GM21737 (cell line): ENCODE measurements around the gene TIMM44.
A peak's percentile ranks its signal among the peaks of the same experiment; 100 is the strongest.
"Not testable (repeated sequence)": the region's sequence is repeated elsewhere in the genome, so short reads cannot be mapped to it uniquely, and the experiment has no call there.

Source experiments
- ATAC-seq: cut with Tn5 transposase; IDR thresholded peaks from one replicate; pipeline ENCODE4 v1.9.1; 2021; ENCODE audit warnings: mild to moderate bottlenecking, moderate library complexity; ENCODE audit not compliant: unreplicated experiment

The TIMM44 gene

DNA sequence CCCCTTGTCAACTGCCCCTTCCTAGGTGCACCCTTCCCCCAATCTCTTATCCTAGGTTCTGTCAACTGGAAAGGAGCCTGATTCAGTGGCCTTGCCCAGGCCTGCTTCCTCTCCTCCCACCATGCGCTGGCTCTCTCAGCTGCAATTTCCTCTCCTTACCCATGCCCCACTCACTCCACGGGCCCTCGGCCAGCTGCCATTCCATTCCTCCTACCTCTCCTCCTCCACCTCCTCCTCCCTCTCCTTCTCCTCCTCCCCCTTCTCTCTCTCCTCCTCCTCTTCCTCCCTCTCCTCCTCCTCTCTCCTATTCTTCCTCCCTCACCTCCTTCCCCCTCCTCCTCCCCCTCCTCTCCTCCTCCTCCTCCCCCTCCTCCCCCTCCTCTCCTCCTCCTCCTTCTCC, 9.6 kb upstream of the TIMM44 start:
- no peak for ATAC-seq

DNA sequence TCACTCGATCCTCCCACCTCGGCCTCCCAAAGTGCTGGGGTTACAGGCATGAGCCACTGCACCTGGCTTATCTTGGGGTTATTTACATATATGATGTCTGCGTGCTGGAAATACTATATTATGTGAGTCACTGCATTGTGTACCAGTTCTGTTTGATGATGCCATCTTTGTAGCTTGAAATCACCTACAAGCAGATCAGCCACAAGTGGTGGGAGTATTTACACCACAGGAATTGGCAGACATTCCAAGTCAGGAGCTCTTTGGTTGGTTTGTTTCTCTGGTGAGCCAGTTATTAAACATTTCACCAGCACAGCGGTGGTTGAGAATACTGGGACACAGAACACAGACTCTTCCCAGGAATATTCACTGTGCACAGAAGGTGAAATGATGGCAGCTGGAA, 4.5 kb upstream of the TIMM44 start:
- no peak for ATAC-seq

DNA sequence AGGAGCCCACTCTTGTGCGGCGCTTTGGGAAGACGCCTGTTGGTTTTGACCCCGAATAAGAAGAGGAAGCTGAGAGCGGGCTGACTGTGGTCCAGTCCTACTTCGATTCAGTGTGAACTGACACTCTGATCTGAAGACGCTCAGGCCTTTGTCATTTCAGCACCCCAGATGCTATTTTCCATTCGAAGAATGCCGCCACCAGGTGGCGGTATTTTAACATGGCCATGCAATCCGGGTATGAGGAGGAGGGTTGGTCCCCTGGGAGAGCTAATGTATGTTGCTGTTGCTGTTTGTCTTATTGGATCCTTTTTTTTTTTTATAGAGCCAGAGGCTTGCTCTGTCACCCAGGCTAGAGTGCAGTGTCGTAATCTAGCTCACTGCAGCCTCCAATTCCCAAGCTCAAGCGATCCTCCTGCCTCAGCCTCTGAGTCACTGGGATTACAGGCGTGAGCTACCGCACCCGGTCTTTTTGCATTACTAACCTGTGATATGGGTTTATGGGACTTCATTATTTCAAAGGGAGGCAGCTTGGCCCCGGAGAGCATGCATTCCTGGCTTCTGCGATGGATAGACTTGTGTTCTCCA, 803 bp upstream of the TIMM44 start:
- peak; percentile 32 for ATAC-seq

DNA sequence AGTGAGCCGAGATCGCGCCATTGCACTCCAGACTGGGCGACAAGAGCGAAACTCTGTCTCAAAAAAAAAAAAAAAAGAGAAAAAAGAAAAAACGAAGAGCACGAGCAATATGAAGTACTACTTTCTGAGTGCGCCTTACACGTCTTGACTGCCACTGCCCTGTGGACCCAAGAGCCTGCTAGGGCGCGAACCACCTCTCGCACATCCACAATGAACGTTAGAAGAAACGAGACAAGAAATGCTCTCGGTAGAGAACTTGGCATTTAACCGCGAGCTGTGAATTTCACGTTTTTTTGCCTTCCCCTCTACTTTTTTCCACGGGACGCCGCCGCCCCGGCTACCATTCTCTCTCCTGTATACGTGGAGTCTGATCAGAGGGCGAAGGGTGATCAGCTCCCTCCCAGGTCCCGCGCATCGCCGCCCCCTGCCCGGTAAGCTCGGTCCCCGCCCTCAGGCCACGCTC, 454 bp downstream of the TIMM44 start:
- ATAC-seq: no peak

DNA sequence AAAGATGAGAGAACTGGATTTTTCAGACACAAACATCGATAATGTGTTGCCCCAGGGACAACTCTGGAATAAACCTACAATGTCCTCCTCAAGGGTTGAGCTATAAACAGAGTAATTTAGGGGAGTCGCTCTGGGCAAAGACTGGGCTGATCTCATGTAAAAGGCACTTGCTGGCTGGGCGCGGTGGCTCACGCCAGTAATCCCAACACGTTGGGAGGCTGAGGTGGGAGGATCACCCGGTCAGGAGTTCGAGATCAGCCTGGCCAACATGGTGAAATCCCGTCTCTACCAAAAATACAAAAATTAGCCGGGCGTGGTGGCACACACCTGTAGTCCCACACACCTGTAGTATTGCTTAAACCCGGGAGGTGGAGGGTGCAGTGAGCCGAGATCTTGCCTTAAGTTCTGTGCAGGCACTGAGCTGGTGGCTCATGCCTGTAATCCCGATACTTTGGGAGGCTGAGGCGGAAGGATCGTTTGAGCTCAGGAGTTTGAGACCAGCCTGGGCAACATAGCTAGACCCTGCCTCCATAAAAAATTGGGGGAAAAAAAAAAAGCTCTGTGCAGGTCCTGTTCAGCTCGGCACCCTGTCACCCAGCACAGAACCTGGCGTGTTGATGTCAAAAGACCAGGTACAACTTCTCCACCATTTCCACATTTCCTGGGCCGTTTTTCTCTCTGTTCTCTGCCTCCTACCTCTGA, 1.4 kb downstream of the TIMM44 start:
- no peak for ATAC-seq

DNA sequence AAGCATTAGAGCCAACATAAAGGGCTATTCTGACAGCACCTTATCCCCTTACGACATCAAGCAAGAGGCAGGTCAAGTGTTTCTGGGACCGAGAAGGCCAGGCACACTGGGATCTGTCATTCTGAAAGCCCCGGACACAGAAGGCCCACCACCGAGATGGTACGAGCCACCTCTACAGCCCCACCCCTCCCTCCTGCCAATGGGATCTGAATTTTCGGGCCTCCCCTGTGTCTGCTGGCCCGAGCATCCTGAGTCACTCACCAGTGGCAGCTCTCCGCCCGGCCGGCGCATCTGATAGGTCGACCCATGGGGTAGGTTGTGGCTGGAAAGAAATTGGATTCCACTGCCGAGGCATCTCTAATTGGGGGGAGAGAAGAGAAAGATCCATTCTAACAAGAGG, 2.6 kb downstream of the TIMM44 start:
- no peak for ATAC-seq

DNA sequence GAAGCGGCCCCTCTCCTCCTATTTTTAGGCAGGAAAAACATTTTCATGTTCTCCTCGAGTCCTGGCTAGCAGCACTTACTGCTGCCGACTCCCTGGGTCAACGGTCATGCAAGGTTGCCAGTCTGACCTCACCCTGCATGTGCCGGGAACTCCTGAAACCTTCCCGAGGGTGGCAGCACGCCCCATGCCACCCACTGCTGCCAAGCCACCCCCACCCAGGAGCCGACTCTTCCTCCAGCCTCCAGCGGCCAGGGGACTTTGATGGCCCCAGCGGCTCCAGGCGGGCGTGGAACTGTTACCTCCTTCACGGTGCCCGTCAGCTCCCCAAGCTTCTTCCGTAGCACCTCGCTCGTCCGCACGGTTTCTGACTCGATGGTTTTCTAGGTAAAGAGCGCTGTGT, 8.7 kb downstream of the TIMM44 start:
- no peak for ATAC-seq

DNA sequence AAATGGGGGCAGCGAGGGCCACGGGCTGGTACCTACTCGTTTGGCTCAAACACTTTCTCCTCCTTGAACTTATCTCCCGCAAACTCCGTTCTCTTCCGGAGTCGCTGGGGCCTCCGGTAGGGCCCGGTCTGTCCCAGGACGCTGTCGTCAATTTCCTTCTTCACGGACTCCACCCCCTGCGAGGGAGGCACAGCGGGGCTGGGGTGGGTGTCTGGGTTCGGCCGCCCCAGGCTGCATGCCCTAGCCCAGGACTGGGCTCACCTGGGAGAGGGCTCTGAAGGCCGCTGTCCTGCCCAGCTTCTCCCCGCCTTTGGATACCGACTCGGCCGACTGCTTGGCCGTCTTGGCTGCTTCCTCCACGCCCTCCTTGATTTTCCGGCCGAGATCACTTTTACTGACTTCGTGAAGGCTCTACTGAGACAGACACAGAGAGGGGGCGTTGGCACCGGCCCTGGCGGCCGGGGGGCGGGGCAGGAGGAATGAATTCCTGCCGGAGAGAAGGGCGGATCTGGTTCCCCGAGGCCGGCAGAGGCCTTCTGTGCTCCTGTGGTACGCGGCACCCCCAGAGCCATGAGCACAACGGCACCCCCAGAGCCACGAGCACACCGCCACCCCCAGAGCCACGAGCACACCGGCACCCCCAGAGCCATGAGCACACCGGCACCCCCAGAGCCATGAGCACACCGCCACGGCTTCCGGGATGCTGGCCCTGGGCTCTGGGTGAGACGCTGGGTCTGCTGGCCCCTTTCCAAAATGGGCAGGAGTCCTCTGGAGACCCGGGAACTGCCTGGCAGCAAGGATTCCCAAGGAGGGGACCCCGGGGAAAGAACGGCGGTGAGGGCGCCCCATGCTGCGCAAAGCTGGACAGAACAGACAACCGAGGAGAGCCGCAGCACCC, 9.4 kb downstream of the TIMM44 start:
- ATAC-seq: no peak

DNA sequence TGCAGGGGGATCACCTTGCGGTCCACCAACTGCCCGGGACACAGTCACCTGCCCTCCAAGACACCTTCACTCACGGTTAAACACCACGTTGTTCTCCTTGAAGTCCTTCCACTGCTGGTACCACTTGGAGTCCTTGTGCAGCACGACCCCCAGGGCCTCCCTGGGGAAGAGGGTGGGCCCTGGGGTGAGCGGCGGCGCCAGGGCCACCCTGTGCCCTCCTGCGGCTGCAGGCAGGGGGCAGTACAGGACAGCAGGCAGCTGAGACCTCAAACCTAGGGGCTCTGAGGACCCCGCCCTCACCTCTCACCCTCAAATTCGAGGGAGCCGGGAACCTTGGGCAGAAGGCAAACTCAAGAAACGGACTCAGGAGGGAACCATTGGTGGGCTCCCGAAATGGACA, 10.1 kb downstream of the TIMM44 start:
- no peak for ATAC-seq

DNA sequence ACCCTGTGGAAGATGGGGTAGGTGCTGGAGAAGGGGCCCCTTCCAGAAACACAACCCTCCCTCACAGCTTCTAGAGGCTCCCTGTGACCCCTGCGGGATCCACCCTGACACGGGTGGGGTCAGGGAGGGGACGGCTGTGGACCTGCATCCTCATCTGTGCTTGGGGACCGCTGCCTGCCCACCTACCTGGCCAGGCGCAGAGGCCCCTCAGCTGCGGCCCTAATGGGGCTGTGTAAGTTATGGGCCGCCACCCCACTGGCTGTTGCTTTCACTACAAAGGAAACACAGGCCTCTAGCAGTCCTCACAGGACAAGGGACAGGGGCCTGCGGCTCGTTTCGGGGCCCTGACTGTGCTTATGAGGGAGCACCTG, 10.6 kb downstream of the TIMM44 start:
- no peak for ATAC-seq

DNA sequence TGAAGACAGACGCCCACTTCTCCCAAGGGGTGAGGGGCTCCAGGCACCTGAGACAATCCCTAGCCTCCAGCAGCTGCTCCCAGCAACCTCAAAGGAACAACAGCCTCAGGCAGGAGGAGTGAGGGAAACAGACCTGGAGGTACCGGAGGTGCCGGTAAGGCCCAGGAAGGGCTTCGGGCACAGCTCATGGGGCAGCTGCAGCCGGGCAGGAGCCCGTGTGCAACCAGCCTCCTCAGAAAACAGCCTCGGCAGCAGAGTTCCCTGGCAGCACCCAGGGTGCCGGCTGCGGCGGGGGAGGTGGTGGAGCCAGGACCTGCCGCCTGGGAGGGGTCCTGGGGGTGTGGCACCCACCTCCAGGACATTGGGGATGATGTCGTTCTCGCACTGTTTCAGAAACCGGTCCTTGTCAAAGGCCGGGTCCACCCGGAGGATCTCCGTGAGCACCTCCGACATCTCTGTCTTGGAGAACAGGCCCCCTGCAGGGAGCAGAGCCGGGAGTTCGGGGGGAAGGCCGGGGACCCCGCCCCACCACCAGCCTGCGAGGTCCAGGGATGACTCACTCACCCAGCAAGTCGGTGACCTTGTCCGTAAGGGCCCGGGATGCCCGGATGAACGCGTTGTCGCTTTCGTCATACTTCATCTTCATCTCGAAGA, 11.1 kb downstream of the TIMM44 start:
- ATAC-seq: no peak

DNA sequence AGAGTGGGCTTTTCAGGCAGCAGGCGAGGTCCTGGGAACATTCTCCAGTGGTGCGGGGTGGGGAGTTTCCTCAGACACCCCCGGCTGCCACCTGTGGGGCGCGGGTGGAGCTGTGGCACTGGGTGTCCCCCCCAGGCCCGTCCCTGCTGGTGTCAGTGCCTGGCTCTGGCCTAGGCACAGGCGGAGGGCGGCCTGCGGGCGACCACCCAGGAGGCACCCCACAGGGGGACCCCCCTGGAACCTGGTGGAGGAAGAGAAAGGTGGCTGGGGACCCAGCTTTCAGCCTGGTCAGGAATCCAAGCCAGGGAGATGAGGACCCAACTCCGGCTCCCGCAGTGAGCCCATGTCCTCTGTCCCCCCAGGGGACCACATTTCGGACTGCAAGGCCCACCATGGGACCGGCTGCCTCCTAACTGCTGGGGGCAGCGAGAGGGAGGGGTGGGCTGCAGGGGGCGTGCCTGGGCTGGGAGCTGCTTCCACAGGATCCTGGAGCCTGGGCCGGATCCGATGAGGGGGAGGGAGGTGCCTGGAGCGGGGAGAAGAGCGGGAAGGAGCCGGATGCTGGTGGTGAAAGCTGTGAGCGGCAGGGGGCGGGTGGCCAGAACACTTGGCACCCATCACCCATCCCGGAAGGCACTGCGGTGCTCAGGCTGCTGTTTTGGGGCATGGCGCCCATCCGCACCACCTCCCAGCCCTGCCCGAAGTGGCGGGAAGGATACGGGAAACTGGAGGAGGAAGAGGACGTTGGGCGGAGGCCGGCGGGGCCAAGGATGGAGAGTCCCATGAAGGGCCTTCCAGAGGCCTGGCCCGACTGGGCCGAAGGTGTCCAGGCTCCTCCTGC, 12.0 kb downstream of the TIMM44 start:
- ATAC-seq: no peak

DNA sequence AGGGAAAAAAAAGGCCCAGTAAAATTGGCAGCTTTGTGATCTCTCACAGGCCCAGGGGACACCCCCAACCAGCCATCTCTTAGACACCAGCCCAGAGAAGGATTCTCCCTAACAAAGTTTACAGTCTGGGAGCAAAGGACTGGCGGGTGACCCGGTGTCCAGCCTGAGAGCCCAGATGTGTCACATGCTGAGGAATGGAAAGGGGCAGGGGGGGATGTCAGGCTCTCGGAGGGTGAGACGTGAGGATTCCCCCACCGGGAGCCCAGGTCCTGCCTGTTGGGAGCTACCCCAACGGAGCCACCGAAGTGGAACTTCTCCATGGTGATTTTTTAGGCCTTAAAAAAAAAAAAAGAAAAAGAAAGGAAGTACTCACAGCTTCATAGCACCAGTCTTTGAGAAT, 12.7 kb downstream of the TIMM44 start:
- ATAC-seq: no peak

DNA sequence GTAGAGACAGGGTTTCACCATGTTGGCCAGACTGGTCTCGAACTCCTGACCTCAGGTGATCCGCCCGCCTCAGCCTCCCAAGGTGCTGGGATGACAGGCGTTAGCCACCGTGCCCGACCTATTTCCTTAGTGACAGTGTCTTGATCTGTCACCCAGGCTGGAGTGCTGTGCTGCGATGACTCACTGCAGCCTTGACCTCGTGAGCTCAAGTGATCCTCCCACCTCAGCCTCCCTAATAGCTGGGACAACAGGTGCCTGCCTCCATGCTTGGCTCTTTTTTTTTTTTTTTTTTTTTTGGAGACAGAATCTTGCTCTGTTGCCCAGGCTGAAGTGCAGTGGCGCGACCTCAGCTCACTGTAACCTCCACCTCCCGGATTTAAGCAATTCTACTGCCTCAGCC, 13.4 kb downstream of the TIMM44 start:
- not testable (repeated sequence) for ATAC-seq

DNA sequence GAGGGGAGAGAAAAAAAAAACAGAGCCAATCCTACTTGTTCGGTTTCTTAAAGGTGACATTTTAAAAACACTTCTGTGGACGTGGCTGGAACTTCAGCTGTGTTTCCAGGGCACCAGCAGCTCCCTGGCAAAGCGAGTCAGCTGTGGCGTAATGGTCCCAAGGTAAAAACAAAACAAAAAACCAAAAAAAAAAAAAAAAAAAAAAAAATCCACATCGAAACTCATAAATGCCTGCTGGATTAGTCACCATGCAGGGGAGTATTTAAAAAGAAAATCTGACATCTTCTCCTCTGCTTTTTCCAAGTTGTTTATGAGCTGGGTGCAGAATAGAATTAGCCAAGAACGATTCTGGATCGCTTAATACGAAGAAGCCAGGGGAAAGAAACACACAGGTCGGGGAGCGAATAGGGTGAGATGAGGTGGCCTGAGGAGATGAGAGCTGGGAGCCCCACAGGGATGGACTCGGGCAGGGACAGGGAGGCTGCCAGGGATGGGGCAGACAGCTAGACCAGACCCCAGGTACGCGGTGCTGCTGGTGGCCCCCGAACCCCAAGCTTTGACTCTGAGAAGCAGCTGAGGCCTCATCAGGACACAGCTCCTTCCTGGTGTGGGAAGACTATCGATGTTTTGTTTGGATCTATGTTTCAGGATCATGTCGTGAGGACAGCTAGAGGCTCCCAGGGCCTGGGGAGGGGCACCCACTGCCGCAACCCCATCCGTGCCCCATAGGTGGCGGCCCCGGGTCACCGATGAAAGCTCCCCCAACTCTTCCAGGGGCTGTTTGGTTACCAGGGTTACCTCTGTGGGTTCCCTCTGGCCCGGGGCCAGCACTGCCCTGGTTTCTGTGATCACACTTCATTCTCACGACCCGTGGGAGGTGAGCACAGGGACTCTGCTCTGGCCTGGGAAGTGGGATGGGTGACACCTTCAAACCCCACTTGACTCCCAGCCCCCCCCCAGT, 14.4 kb downstream of the TIMM44 start:
- no peak for ATAC-seq

DNA sequence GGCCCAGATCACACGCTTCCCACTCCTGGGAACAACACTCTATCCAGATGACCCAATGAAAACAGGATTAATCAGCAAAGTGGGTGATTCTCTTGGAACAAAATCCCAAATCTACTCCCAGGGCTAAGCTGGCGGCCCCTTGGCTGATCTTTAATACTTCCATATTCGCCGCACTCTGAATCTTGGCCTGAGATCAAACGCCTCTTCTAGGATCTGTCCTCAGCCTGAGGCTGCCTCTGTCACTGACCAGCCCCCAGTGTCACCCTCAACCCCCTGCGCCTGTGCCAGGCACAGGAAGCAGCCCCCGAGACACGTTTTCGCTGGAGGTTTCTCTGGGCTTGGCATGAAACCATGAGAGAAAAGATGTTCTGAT, 15.1 kb downstream of the TIMM44 start:
- ATAC-seq: no peak

DNA sequence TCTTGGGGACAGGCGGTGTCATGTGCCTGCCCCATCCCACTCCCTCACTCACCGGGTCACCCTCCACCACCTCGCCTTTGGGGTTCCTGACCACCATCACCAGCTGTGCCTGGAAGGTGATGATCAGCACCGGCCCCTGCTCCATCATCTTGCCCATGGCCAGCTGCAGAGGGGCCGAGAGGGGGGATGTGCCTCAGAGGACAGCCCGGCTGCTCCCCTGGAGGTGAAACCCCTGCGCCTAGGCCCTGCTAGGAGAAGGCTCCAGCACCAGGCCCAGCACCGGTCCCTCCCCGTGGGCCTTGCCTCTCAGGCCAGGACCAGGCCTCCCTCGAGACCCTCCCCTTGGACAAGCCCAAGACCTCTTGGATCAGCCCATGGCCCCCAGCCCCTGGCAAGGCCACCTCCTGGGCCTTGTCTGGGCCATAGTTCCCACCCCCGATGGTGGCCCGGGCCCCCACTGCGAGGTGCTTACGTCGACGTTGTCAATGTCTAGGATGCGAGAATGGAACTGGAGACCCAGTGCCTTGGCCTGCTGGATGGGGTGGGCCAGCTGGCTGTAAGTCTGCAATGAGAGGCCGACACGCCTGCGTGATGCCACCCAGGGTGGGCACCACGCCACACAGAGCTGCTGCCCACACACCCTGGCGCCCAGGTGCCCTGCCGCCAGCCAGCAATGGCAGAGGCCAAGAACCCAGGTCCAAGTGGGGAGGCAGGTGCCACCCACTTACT, 15.7 kb downstream of the TIMM44 start:
- no peak for ATAC-seq

DNA sequence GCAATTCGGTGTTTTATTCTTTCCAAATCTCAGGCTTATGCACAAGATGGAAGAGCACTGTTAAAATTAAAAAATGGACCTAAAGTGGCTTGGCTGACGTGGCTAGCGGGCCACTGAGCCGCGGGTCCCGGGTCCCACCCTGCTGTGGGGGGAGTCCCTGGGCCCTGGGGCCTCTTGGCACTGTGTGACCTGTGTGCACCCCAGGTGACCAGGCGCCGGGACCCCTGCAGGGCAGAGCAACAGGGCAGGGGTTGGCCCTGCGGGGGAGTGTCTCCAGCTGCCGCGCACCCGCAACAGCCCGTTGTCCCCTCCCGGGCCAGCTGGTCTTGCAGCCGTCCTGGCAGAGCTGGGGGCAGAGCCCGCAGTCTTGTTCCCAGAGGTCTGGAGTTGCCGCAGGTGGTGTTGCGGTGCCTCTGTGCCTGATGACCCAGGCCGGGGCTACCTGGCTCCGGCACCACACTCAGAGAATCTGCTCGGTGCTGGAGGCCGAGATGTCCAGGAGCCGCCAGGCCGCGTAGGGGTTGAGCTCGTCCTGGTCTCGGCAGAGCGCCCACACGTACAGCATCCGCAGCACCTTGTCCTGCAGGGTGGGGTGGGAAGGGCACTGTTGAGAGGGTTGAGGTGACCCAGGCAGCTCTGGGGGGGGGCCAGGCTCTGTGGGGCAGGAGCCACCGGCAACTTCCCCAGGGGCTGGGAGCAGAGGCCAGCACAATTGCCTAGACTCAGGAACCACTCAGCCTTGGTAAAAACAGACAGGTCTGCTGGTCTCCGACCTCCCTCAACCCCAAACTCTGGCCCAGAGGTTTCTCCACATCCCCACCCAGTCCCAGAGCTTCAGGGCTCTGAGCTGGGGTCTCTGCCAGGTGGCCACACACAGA, 16.5 kb downstream of the TIMM44 start:
- no peak for ATAC-seq
